NCI-H2196 (cell line): ENCODE results near the gene SIX1.

Experiments
- DNase-seq: peaks from one replicate; lab custom pipeline; 2025; ENCODE audit not compliant: unreplicated experiment; lab: John Stamatoyannopoulos, UW

The SIX1 gene

GRCh38 chr14:60643141-60643462 is 6.2 kb downstream of the SIX1 start:
- DNase-seq = no peak

- no peak for DNase-seq
Measured at GRCh38 chr14:60642270-60643140, 6.8 kb downstream of the SIX1 start.

- no peak for DNase-seq
Measured at GRCh38 chr14:60641742-60642269, 7.5 kb downstream of the SIX1 start.

- no peak for DNase-seq
Measured at GRCh38 chr14:60640859-60641741, 8.2 kb downstream of the SIX1 start.

- DNase-seq = no peak
Measured at GRCh38 chr14:60639674-60640073, 9.6 kb downstream of the SIX1 start.

- DNase-seq = no peak
Measured at GRCh38 chr14:60637479-60638315, 11.6 kb downstream of the SIX1 start.

- DNase-seq = no peak
Measured at GRCh38 chr14:60636879-60637478, 12.3 kb downstream of the SIX1 start.

- DNase-seq = no peak
Measured at GRCh38 chr14:60634153-60634552, 15.1 kb downstream of the SIX1 start.

GRCh38 chr14:60632777-60633176 is 16.5 kb downstream of the SIX1 start:
- no peak for DNase-seq

GRCh38 chr14:60632257-60632656 is 17.0 kb downstream of the SIX1 start:
- DNase-seq = no peak

- DNase-seq = no peak
Measured at GRCh38 chr14:60631842-60632241, 17.4 kb downstream of the SIX1 start.

- DNase-seq = no peak
Measured at GRCh38 chr14:60630129-60630528, 19.1 kb downstream of the SIX1 start.

- DNase-seq = no peak
Measured at GRCh38 chr14:60628892-60629291, 20.4 kb downstream of the SIX1 start.

GRCh38 chr14:60622917-60623257 is 26.4 kb downstream of the SIX1 start:
- DNase-seq = no peak

- DNase-seq = no peak
Measured at GRCh38 chr14:60622210-60622916, 26.9 kb downstream of the SIX1 start.

- no peak for DNase-seq
Measured at GRCh38 chr14:60621386-60621785, 27.9 kb downstream of the SIX1 start.

GRCh38 chr14:60618241-60618640 is 31.0 kb downstream of the SIX1 start:
- DNase-seq = peak; percentile 74

- no peak for DNase-seq
Measured at GRCh38 chr14:60616461-60616959, 32.8 kb downstream of the SIX1 start.

GRCh38 chr14:60602291-60602690 is 47.0 kb downstream of the SIX1 start:
- DNase-seq = no peak

GRCh38 chr14:60599727-60600126 is 49.5 kb downstream of the SIX1 start:
- no peak for DNase-seq
